Activated CD8-positive, alpha-beta memory T cell treated with anti-CD3 and anti-CD28 coated beads for 4 hours (primary cell): ENCODE results near the gene JMJD4.

Source experiments
- DNase-seq, 2 donors: peaks; one replicate each; pipeline ENCODE4 v3.0.0-alpha.2; 2020; ENCODE audit warnings: low read depth in 2 of 2

The JMJD4 gene

GRCh38 chr1:227749916-227750710 lies 15.0 kb upstream of the JMJD4 start:
- DNase-seq, result no peak

GRCh38 chr1:227749225-227749624 lies 14.1 kb upstream of the JMJD4 start:
- DNase-seq, result no peak

- DNase-seq, result no peak
Observed at GRCh38 chr1:227748496-227749182, 13.5 kb upstream of the JMJD4 start.

- no peak for DNase-seq
Observed at GRCh38 chr1:227747948-227748495, 12.9 kb upstream of the JMJD4 start.

- no peak for DNase-seq
Observed at GRCh38 chr1:227747382-227747781, 12.3 kb upstream of the JMJD4 start.

GRCh38 chr1:227746676-227747075 lies 11.6 kb upstream of the JMJD4 start:
- DNase-seq, result no peak

GRCh38 chr1:227745568-227746265 lies 10.6 kb upstream of the JMJD4 start:
- no peak for DNase-seq

GRCh38 chr1:227744668-227745067 lies 9.6 kb upstream of the JMJD4 start:
- no peak for DNase-seq

GRCh38 chr1:227742738-227743715 lies 7.9 kb upstream of the JMJD4 start:
- no peak for DNase-seq

GRCh38 chr1:227741166-227741870 lies 6.2 kb upstream of the JMJD4 start:
- DNase-seq, result no peak

GRCh38 chr1:227740401-227740960 lies 5.4 kb upstream of the JMJD4 start:
- DNase-seq, result no peak

GRCh38 chr1:227739636-227740035 lies 4.5 kb upstream of the JMJD4 start:
- DNase-seq, result no peak

- DNase-seq, result no peak
Observed at GRCh38 chr1:227738820-227739219, 3.7 kb upstream of the JMJD4 start.

GRCh38 chr1:227736814-227737432 lies 1.8 kb upstream of the JMJD4 start:
- no peak for DNase-seq

GRCh38 chr1:227735539-227736285 lies 610 bp upstream of the JMJD4 start:
- DNase-seq, result no peak

GRCh38 chr1:227734546-227734855 lies 601 bp downstream of the JMJD4 start:
- DNase-seq, result no peak

- no peak for DNase-seq
Observed at GRCh38 chr1:227733751-227734545, 1.2 kb downstream of the JMJD4 start.

GRCh38 chr1:227733309-227733705 lies 1.8 kb downstream of the JMJD4 start:
- DNase-seq, result no peak
